Mucosa of gallbladder (tissue), 1 donor: ENCODE data around the gene MAD2L1BP. TPM values are rescaled to one million over a fixed set of nuclear protein-coding genes. Genes with fewer than 3 reads are reported as not detected.
"Not testable (repeated sequence)": the region's sequence is repeated elsewhere in the genome, so short reads cannot be mapped to it uniquely, and the experiment has no call there.

ENCODE experiments used
- DNase-seq: peaks from one replicate; pipeline ENCODE4 v3.0.0-alpha.2; 2020; ENCODE audit warnings: low spot score
- total RNA-seq: library from RNA; stranded (reverse); gene quantifications from one replicate; pipeline ENCODE4 v1.2.1, GENCODE V29; 2021
- donor health status: DM: no; HTN: no; CAD: no.

MAD2L1BP gene
- total RNA-seq, 1 donor from 2014 or later: 21.1 TPM

DNA sequence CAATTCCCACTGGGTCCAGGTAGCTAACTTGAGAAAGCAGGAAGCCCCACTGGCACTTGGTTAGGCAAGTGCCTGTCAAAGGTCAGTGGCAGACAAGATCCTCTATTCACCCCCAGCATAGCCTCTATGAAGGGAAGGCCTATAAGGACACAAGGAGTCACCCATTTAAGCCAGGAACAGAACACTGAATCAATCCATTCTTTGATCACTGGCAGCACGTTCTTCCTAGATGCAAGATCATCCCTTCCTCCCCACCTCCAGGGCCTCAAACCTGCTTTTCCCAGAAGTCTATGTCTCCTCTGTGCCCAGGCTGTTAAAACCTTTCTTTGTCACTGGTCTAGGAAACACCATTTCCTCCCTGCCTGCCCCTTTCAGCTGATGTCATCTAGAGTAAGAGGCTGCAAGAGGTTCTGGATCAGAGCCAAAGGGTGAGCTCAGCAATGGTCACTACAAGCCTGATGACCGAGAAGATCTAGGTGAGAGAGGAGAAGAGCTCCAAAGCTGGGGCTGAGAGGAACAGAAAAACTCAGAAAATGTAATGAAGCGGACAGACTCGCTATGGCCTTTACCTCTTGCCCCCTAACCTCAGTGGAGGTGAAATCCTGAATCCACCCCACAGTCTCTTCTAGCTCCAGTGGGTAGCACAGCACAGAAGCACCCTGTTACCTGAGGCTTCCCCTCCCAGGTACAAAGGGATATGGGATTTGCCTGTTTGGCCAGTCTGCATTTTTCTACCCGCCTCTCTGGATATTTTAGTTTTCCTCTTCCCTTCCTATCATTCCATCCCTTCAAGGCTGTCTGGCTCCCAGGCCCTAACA, 8.4 kb upstream of the MAD2L1BP start:
- DNase-seq: peak; percentile 88

GRCh38 chr6:43628393-43629103, 7.1 kb upstream of the MAD2L1BP start:
- peak; percentile 37 for DNase-seq

DNA sequence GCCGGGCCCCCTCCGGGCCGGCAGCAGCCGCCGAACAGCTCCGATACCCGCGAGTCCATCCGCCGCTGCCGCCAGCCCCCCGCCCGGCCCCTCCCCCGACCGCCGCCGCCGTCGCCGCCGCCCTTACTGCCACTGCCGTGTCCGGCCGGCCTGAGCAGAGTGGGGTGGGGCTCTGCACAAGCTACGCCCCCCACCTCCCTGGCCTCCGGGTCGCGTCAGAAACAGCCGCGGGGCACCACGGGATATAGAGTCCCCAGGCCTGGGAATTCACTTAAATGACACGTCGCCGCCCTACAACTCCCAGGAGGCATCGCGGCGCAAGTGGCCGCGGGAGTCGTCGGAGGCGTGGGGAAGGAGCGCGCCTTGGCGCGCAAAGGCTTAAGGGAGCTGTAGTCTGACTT, 6.5 kb upstream of the MAD2L1BP start, which contains the start of gene GTPBP2:
Gene GTPBP2 (minus strand): TSS at position 161 of the 401 bp plus-strand sequence. CDS start 102 bp downstream, at position 59.
- peak; percentile 99 for DNase-seq

DNA sequence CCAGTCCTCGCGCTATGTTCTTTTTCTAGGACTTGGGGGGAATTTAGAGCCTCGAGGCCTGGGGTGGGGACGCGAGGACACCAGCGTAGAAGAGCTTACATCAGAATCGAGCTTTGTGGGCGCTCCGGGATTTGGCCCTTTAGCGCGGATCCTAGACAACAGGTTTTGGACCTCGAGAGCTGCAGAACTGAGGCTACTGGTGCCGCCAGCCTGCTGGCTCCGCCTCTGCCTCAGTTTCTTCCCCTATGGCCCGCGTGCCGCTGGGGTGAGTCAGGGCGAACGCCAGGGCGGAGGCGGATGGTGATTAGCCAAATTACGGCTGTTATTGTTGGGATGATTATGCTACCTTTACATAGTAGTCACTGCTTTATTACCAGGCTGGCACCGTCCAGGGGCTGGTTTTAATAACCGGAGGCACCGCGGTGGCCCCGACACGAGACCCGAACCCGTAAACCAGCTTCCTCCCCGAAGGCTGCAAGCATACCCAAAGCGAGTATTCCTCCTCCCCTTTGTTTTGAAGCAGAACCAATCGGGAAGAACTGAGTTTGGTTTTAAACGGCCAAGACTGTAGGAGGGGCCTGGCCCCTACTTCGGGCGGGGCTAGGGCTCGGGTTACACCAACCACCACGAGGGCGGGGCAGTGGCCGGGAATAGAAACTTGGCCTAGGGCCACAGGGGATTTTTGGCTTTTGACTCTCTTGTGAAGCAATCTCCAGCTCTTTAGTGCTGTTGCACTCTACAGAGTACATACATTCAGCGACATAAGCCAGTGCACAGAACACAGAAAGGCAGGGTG, 5.9 kb upstream of the MAD2L1BP start:
- DNase-seq: peak; percentile 94

- no peak for DNase-seq
Observed at GRCh38 chr6:43630980-43631619, 4.5 kb upstream of the MAD2L1BP start.

DNA sequence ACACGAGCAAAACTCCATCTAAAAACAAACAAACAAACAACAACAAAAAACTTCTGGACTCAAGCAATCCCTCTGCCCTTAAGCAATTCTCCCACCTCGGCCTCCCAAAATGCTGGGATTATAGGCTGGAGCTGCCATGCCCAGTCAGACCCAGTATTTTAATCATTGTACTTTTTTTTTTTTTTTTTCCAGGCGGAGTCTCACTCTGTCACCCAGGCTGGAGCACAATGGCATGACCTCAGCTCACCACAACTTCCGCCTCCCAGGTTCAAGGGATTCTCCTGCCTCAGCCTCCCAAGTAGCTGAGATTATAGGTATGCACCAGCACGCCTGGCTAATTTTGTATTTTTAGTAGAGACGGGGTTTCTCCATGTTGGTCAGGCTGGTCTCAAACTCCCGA, 2.6 kb upstream of the MAD2L1BP start:
- DNase-seq: not testable (repeated sequence)

GRCh38 chr6:43634702-43635303, 837 bp upstream of the MAD2L1BP start:
- no peak for DNase-seq

GRCh38 chr6:43636308-43636659, 644 bp downstream of the MAD2L1BP start:
- DNase-seq: no peak

GRCh38 chr6:43639984-43640800, 4.6 kb downstream of the MAD2L1BP start:
- DNase-seq: no peak

GRCh38 chr6:43644940-43645612, 9.4 kb downstream of the MAD2L1BP start, which contains the start of gene RSPH9:
Gene RSPH9, plus strand, starts transcription at chr6:43645036. Its CDS starts 63 bp downstream, at chr6:43645099.
- DNase-seq: peak; percentile 49

DNA sequence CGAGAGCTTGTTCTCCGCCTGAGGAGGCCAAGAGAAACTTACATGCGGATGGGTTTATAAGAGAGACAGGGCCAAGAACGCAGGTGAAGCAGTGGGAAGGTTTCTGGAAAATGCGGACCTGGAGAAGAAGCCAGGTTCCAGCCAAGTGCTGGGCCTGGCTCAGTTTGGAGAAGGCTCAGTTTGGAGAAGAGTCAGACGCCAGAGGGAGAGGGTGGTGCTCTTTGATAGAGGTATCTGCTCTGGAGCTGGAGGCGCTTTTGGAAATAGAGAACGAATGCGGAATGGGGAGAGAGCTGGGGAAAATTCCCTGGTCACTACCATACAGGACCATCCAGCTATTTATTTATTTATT, 9.9 kb downstream of the MAD2L1BP start:
- no peak for DNase-seq

DNA sequence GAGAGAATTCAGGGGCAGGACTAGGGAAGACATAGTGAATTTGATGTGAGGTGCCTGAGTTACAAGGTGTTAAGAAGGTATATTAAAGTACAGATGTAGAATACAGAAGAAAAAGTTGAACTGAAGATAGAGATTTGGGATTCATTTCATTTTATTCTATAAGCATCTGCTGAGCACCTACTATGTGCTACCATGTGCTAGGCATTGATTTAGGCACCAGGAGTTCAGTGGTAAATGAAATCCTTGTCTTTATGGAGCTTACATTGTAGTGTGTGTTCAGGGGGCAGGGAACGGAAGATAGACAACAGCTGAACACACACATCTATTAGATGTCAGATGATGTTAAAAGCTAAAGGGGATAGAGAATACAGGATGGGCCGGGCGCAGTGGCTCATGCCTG, 12.0 kb downstream of the MAD2L1BP start:
- no peak for DNase-seq

GRCh38 chr6:43648248-43648647, 12.6 kb downstream of the MAD2L1BP start:
- DNase-seq: no peak

DNA sequence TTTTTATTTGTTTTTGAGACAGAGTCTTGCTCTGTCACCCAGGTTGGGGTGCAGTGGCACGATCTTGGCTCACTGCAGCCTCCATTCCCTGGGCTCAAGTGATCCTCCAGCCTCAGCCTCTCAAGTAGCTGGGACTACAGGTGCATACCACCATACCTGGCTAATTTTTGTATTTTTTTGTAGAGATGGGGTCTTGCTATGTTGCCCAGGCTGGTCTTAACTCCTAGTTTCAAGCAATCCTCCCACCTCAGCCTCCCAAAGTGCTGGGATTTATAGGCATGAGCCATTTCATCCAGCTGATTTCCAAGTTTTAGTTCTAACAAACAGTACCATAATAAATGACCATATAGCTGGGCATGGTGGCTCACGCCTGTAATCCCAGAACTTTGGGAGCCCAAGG, 17.2 kb downstream of the MAD2L1BP start:
- DNase-seq: not testable (repeated sequence)

DNA sequence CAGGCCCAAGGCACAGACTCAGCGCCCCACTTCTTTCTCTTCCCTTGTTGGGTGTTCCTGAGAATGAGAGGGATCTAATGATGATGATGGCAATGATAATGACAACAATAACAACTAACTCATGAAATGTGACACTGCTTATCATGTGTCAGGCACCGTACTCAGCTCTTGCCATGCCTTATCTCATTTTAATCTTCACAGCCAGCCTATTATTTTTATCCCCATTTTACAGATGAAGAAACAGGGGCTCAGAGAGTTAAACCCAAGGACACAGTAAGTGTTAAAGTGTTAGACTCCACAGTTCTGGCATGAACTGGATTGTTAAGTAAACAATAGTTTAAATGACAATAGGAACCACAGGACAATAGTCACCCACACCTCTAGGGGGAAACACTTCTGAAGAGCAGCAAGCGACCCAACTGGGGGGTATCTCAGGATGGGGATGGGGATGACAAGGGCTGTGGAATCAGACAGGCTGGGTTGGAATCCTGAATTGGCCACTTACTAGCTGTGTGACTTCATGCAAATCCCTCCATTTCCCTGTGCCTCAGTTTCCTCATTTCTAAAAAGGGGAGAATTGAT, 21.7 kb downstream of the MAD2L1BP start:
- DNase-seq: no peak

DNA sequence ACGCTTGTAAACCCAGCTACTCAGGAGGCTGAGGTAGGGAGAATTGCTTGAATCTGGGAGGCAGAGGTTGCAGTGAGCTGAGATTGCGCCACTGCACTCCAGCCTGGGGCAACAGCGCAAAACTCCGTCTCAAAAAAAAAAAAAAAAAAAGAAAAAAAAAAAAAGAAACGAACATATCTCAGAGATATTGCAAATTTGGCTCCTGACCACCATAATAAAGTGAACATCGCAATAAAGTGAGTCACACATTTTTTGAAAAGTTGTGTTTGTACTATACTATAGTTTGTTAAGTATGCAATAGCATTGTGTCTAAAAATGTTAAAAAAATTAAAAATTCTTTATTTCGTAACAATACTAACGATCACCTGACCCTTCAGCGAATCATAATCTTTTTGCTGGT, 22.5 kb downstream of the MAD2L1BP start:
- DNase-seq: no peak

DNA sequence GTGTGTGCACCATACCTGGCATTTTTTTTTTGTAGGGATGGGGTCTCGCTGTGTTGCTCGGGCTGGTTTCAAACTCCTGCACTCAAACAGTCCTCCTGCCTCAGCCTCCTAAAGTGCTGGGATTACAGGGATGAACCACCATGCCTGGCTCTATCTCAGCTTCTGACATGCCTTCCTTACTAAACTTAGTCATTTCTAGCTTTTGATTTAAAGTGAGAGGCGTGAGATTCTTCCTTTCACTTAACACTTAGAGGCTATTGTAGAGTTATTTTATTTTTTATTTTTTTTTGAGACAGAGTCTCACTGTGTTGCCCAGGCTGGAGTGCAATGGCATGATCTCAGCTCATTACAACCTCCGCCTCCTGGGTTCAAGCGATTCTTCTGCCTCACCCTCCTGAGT, 27.3 kb downstream of the MAD2L1BP start:
- DNase-seq: not testable (repeated sequence)

DNA sequence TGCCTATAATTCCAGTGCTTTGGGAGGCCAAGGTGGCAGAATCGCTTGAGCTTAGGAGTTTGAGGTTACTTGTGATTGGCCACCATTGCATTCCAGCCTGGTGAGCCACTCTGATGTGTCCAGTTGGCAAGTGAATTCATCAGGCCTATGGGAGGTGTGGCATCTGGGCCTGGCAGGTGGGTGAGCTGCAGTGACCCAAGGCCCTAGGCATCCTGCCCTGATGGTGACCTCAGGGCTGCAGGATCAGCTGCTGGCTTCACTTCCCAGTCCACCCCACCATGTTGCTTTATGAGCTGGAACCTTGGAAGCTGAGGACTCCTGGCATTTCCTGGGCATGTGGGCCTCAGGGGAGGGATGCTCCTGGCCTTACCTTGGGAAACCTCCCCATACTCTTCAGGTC, 29.7 kb downstream of the MAD2L1BP start:
- DNase-seq: no peak

DNA sequence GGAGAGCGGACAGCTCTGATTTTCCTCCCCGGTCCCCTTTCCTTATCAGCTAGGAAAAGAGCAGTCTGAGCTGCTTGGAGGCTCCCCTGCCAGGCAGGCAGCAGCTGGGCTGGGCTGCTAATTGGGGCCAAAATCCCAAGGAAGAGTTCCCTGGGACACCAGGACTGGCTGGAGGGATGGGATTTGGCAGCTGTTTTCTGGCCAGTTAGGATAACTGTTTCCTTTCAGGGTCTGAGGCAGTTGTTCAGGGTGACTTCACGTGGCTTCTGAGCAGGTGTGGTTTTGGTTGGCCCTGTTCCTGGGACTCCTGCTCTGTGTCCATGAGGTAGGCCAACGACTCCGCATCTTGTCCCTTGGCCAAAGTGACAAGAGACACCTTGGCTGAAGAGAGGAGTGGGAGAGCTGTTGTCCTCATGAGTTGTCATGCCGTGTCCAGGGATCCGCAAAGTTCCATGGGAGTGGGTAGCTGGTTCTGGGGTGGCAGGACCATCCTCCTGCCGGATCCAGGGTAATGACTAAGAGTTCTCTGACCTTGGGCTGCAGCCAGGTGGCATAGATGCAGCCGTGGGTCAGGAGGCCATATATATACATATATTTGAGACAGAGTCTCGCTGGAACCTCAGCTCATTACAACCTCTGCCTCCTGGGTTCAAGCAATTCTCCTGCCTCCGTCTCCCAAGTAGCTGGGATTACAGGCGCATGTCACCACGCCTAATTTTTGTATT, 30.7 kb downstream of the MAD2L1BP start:
- no peak for DNase-seq
